MCF 10A (cell line): ENCODE data around the gene BMP2. TPM values are rescaled to one million over a fixed set of nuclear protein-coding genes. Genes with fewer than 3 reads are reported as not detected.

Experiments
- BruUV-seq: library from RNA; stranded (reverse); fragments of 400-500 nt; replicated peaks from 2 replicates; lab custom pipeline; 2021; lab: Mats Ljungman, UMichigan
- CTCF ChIA-PET: fragments of 300-600 bp; sonication (Branson Sonifier 250); formaldehyde crosslinking; extraction: SDS; loops from one replicate; lab custom pipeline; 2021; ENCODE audit warnings: antibody characterized with exemption, inconsistent platforms; lab: Yijun Ruan, JAX
- POLR2A ChIA-PET: fragments of 300-600, 350-650 bp; sonication (Branson Sonifier 250); formaldehyde crosslinking; extraction: SDS; loops from one replicate; lab custom pipeline; 2020; ENCODE audit warnings: antibody characterized with exemption, inconsistent platforms; lab: Yijun Ruan, JAX
- DNase-seq: peaks from one replicate; pipeline ENCODE4 v3.0.0-alpha.2; 2018; ENCODE audit not compliant: unreplicated experiment
- H3K27ac Mint-ChIP-seq: one replicate; pipeline ENCODE4 v1.8.0; 2022; ENCODE audit warnings: mild to moderate bottlenecking, low read depth, mixed read lengths; ENCODE audit not compliant: unreplicated experiment
- H3K27me3 Mint-ChIP-seq: one replicate; pipeline ENCODE4 v1.8.0; 2022; ENCODE audit warnings: mixed read lengths; ENCODE audit not compliant: insufficient read depth, unreplicated experiment
- H3K36me3 Mint-ChIP-seq: one replicate; pipeline ENCODE4 v1.8.0; 2022; ENCODE audit warnings: mild to moderate bottlenecking, moderate library complexity, mixed read lengths; ENCODE audit not compliant: insufficient read depth, unreplicated experiment
- H3K4me1 Mint-ChIP-seq: one replicate; pipeline ENCODE4 v1.8.0; 2022; ENCODE audit warnings: mixed read lengths; ENCODE audit not compliant: insufficient read depth, unreplicated experiment
- H3K4me3 Mint-ChIP-seq: one replicate; pipeline ENCODE4 v1.8.0; 2022; ENCODE audit warnings: mild to moderate bottlenecking, moderate library complexity, mixed read lengths; ENCODE audit not compliant: unreplicated experiment
- H3K9me3 Mint-ChIP-seq: one replicate; pipeline ENCODE4 v1.8.0; 2022; ENCODE audit warnings: mixed read lengths; ENCODE audit not compliant: unreplicated experiment
- intact Hi-C: fragments of 100-400 bp; cut with micrococcal nuclease; formaldehyde crosslinking; loops from 2 replicates; pipeline ENCODE4 v1.14.1; 2022
- total RNA-seq: library from RNA; stranded (reverse); gene quantifications from 2 replicates; pipeline ENCODE4 v1.2.3, GENCODE V29; 2022
- TF ChIP-seq, protein P1 (sequence below): fragments of 200-600 bp; IDR thresholded peaks from one replicate; pipeline ENCODE4 v1.8.0; 2022; ENCODE audit warnings: antibody characterized with exemption, mild to moderate bottlenecking; ENCODE audit not compliant: unreplicated experiment

The BMP2 gene
- total RNA-seq, 1 experiment from 2014 or later = 6.7 TPM

DNA sequence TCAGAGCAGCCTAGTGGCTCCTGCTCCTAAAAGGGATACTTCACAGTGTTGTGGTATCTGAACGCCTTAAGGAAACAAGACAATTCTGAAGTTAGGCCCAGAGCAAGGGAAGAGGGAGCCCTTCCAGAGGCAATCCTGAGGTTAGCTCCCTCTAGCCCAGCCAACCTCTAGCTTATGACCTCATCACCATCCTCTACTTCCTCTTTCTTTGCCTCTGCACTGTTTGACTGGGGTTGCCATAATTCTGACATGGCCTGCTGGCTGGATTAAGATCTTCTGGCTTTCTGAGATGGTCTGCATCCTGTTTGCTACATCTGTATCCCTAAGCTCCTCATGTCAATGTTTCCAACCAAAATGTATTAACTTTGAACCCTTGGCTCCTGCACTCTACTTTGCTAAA, 23.3 kb upstream of the BMP2 start:
- POLR2A ChIA-PET = interaction anchor here (0.8 to 1.4 kb wide), 9 partner anchors 8 to 92 kb away, joined by 3 to 5 read pairs (median 3); no protein-coding TSS in a partner anchor
- CTCF ChIA-PET = interaction anchor here (0.6 to 2.0 kb wide), 9 partner anchors 8 to 1116 kb away, joined by 3 to 8 read pairs (median 5); no protein-coding TSS in a partner anchor
- TF ChIP-seq, protein P1, sequence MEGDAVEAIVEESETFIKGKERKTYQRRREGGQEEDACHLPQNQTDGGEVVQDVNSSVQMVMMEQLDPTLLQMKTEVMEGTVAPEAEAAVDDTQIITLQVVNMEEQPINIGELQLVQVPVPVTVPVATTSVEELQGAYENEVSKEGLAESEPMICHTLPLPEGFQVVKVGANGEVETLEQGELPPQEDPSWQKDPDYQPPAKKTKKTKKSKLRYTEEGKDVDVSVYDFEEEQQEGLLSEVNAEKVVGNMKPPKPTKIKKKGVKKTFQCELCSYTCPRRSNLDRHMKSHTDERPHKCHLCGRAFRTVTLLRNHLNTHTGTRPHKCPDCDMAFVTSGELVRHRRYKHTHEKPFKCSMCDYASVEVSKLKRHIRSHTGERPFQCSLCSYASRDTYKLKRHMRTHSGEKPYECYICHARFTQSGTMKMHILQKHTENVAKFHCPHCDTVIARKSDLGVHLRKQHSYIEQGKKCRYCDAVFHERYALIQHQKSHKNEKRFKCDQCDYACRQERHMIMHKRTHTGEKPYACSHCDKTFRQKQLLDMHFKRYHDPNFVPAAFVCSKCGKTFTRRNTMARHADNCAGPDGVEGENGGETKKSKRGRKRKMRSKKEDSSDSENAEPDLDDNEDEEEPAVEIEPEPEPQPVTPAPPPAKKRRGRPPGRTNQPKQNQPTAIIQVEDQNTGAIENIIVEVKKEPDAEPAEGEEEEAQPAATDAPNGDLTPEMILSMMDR = no peak
- Mint-ChIP-seq H3K4me3 (no peak overlapping the region), H3K4me1 (peaks cover 8% of the 10 kb centered on the region), H3K36me3 (no peaks in the 10 kb centered on the region), H3K9me3 (no peaks in the 10 kb centered on the region), H3K27ac (no peak overlapping the region), H3K27me3 (no peaks in the 10 kb centered on the region)
- BruUV-seq = no TSS peak
- intact Hi-C loops = no loop called here
- DNase-seq = no peak

DNA sequence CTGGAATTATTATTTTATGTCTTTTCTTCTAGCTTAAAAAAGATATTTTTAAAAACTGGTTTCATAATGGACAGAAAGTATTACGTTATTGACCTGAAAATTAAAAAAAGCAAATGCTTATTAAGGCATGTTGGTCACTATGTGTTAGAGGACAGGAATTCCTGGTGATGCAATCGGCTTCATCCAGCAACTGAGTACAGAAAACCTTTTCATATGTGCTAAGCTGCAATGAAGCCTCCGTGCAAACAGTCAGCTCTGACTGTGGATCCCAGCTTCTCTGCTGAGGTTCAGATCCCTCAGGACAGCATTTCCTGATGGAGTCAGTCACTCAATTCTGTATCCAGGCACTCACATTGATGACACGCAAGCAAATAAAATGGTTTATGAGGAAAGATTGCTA, 22.7 kb upstream of the BMP2 start:
- no peaks in the 10 kb centered on the region for H3K36me3 Mint-ChIP-seq
- CTCF ChIA-PET = interaction anchor here (0.6 to 2.0 kb wide), 8 partner anchors 9 to 1977 kb away, joined by 4 to 8 read pairs (median 5); no protein-coding TSS in a partner anchor
- intact Hi-C loops = no loop called here

DNA sequence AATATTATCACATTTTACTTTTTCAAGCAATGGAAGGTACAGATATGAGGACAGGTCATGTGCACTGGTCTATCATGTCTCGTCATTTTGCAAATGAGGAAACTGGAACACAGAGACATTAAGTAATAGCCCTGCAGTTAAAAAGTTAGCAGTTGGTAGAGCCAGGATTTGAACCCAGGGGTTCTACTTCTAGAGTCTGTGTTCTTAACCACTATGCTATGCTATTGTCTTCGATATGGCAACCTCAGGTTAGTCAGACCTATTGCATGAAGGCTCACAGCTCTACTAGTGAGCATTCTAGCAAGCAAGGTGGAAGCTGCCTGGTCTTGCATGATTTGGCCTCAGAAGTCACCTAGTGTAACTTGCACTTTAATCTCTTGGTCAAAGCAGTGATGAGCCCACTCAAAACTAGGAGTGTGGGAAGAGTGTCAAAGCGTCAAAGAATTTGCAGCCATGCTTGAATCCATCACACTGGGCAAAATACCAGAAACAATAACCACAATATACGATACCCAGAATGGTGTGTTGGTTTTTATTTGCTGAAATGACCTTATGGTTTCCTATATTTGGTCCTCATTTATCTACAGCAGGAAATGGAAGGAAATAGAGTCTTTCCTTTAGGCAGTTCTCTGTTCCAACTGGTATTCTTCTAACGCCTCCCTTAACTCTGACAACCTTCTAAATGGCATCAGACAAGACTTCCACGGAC, 20.4 kb upstream of the BMP2 start:
- H3K27ac Mint-ChIP-seq = no peak overlapping the region
- CTCF ChIA-PET = interaction anchor here (1.0 to 1.9 kb wide), 2 partner anchors 22 to 482 kb away, joined by 3 to 8 read pairs; no protein-coding TSS in a partner anchor

More for the DNA sequence above, 22.7 kb upstream of the BMP2 start:
- Mint-ChIP-seq H3K27me3 (no peaks in the 10 kb centered on the region), H3K27ac (no peak overlapping the region), H3K9me3 (no peaks in the 10 kb centered on the region), H3K4me3 (no peak overlapping the region), H3K4me1 (peaks cover 8% of the 10 kb centered on the region)
- TF ChIP-seq, protein P1 = no peak
- no peak for DNase-seq
- POLR2A ChIA-PET = interaction anchor here (0.6 to 1.4 kb wide), 11 partner anchors 8 to 305 kb away, joined by 3 to 6 read pairs (median 3); no protein-coding TSS in a partner anchor
- no TSS peak for BruUV-seq

DNA sequence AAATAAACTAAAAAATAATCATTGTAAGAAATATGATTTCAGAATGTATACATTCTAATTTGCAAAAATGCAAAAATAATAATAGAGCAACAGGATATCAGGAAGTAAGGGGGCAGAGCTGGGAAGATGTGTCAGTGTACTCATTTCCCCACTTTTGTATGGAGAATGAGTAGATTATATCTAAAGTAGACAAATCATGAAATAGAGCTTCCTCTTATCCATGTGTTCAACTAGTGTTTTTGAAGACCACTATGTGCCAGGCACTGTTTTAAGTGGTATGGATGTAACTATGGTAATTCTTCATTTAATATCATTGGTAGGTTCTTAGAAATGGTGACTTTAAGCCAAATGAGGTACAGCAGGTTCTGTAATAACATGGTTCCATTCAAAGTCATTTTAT, 17.0 kb upstream of the BMP2 start:
- Mint-ChIP-seq H3K27ac (no peak overlapping the region), H3K27me3 (no peaks in the 10 kb centered on the region), H3K9me3 (no peaks in the 10 kb centered on the region), H3K4me1 (no peaks in the 10 kb centered on the region), H3K36me3 (no peaks in the 10 kb centered on the region), H3K4me3 (no peak overlapping the region)
- ChIA-PET POLR2A (interaction anchor here (0.7 kb wide), 1 partner anchor 99 kb away, joined by 3 read pairs; no protein-coding TSS in a partner anchor), CTCF (interaction anchor here (4.0 kb wide), 1 partner anchor 16 kb away, joined by 26 read pairs; the partner anchor contains the start of gene BMP2)
- intact Hi-C loops = no loop called here
- no TSS peak for BruUV-seq
- TF ChIP-seq, protein P1 = no peak
- DNase-seq = no peak

More for the DNA sequence above, 20.4 kb upstream of the BMP2 start:
- no TSS peak for BruUV-seq
- Mint-ChIP-seq H3K4me1 (peaks cover 8% of the 10 kb centered on the region), H3K27me3 (no peaks in the 10 kb centered on the region), H3K9me3 (no peaks in the 10 kb centered on the region), H3K36me3 (no peaks in the 10 kb centered on the region), H3K4me3 (no peak overlapping the region)
- intact Hi-C loops = no loop called here
- POLR2A ChIA-PET = interaction anchor here (0.5 to 1.5 kb wide), 3 partner anchors 9 to 94 kb away, joined by 3 to 4 read pairs (median 4); no protein-coding TSS in a partner anchor
- TF ChIP-seq, protein P1 = no peak
- DNase-seq = peak; percentile 53
